Ascending aorta (tissue), 2 donors: ENCODE data around the gene PHLPP1. TPM values are rescaled to one million over a fixed set of nuclear protein-coding genes. Genes with fewer than 3 reads are reported as not detected.

Experiments used
- DNase-seq, 2 donors: peaks; one replicate each; pipeline ENCODE4 v3.0.0-alpha.2; 2019; ENCODE audit warnings: low spot score in 2 of 2
- H3K27ac ChIP-seq, 2 donors: fragments of 200-600 bp; sonication (generic); one replicate each; pipeline ENCODE4 v1.5.1; 2016 to 2017; ENCODE audit warnings: mild to moderate bottlenecking in 1 of 2
- H3K27me3 ChIP-seq: fragments of 200-600 bp; sonication (generic); one replicate; pipeline ENCODE4 v1.5.1; 2017
- H3K36me3 ChIP-seq, 2 donors: fragments of 200-600 bp; sonication (generic); one replicate each; pipeline ENCODE4 v1.5.1; 2016
- H3K4me1 ChIP-seq, 2 donors: fragments of 200-600 bp; sonication (generic); one replicate each; pipeline ENCODE4 v1.5.1; 2016 to 2017; ENCODE audit warnings: mild to moderate bottlenecking in 1 of 2
- H3K4me3 ChIP-seq, 2 donors: fragments of 200-600 bp; sonication (generic); one replicate each; pipeline ENCODE4 v1.5.1; 2016 to 2017; ENCODE audit warnings: mild to moderate bottlenecking in 1 of 2
- H3K9me3 ChIP-seq, 2 donors: fragments of 200-600 bp; sonication (generic); one replicate each; pipeline ENCODE4 v1.5.1; 2016
- intact Hi-C: fragments of 100-400 bp; cut with DNase I; formaldehyde crosslinking; loops from one replicate; pipeline ENCODE4 v1.15.1; 2023
- total RNA-seq: library from RNA; depleted of rRNA; stranded (reverse); fragments of >200 nt; gene quantifications from one replicate; pipeline ENCODE4 v1.1.0, GENCODE V29; 2016
- TF ChIP-seq, protein P1 (sequence below), 3 experiments: fragments of 200-600 bp in 2 of 3; fragments of 450-650 bp in 1 of 3; sonication (generic) in 2 of 3; IDR thresholded peaks; one replicate each; pipeline ENCODE4 v1.5.1; 2016 to 2019; ENCODE audit warnings: antibody characterized with exemption in 3 of 3, mild to moderate bottlenecking in 1 of 3, moderate library complexity in 1 of 3

The PHLPP1 gene
- total RNA-seq, 1 donor from 2014 or later: 9.8 TPM

DNA sequence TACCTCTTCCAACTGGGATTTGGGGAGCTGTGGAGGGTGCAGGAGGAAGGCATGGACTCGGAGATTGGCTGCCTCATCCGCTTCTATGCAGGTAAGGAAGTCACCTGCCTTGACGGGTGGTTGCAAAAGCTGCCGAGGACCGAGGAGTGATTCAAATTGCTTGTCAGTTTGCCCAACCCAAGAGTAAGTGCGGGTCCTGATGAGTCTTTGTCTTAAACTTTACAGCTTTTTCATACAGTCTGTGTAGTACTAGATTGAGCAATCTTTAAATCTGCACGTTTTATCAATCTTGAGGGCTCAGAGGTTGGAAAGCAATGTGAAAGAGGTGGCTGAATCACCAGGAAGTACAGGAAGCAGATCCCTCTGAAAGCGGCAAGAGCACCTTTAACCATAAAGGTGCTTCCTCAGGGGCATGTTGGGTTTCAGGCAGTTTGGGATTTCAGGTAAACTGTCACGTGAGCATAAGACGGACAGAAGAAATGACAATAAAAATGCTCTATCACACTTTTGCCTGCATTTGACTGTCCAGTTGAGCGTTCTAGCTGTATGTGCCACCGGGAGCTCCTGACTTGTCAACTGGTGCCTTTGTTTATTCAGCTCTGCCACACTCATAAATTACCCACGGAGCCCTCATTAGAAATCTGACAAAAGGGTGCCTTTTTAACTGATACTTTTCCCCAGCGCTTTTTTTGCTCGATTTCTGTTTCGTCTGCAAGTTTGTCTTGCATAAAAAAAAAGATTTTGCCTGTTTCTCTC is 2.0 kb downstream of the PHLPP1 start:
- no peak overlapping the region for H3K27ac ChIP-seq
- no peaks in the 10 kb centered on the region for H3K9me3 ChIP-seq
- peaks cover 0 to 7% of the 10 kb centered on the region in 2 donors for H3K4me1 ChIP-seq
- H3K36me3 ChIP-seq: no peaks in the 10 kb centered on the region
- H3K4me3 ChIP-seq: peak overlapping the region; percentile 78 to 81
- intact Hi-C loops: loop anchor here (2.0 to 10.0 kb wide), 8 partner anchors 133 to 720 kb away; no protein-coding TSS in a partner anchor
- DNase-seq: no peak
- no peaks in the 10 kb centered on the region for H3K27me3 ChIP-seq
- TF ChIP-seq, protein P1, sequence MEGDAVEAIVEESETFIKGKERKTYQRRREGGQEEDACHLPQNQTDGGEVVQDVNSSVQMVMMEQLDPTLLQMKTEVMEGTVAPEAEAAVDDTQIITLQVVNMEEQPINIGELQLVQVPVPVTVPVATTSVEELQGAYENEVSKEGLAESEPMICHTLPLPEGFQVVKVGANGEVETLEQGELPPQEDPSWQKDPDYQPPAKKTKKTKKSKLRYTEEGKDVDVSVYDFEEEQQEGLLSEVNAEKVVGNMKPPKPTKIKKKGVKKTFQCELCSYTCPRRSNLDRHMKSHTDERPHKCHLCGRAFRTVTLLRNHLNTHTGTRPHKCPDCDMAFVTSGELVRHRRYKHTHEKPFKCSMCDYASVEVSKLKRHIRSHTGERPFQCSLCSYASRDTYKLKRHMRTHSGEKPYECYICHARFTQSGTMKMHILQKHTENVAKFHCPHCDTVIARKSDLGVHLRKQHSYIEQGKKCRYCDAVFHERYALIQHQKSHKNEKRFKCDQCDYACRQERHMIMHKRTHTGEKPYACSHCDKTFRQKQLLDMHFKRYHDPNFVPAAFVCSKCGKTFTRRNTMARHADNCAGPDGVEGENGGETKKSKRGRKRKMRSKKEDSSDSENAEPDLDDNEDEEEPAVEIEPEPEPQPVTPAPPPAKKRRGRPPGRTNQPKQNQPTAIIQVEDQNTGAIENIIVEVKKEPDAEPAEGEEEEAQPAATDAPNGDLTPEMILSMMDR (IDR thresholded peaks at IDR 0.05): no peak

DNA sequence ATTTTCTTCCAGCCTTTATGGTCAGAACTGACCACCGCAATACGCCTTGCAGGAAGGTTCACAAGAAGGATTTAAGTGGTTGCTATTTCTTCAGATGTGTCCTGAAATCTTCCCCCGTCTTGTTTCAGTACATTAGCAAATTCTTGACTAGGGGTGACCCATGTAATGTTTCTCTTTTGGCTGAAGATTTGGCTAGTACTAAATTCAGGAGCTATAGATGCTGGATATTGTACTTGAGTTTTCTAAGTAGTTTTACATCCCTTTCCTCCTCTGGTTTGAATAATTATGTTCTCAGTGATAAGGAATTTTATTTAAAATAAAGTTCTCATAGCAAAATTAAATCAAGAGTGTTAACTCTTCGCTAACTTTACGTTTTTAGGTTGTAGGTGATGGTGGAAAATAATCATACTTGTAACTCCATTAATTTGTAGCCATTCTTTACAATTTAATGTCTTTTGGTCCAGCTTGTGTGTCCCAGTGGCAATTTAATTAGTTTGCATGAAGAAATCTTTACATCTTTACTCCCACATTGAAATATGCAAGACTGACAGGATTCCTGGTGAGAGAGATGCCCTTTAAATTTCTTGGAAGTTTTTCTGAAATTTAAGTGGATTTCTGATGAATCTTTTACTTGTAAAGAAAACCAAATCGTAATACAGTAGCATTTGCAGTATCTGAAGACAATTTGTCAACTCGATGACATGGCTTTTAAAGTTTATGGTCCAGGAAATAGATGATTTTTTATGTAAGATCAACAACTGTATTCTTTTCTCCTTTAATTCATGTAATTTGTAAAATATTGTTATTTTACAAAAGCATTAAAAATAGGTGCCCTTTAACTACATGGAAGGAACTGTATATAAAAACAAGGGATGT is 2.8 kb downstream of the PHLPP1 start:
- H3K36me3 ChIP-seq: no peaks in the 10 kb centered on the region
- intact Hi-C loops: loop anchor here (2.0 to 10.0 kb wide), 8 partner anchors 133 to 719 kb away; no protein-coding TSS in a partner anchor
- TF ChIP-seq, protein P1 (IDR thresholded peaks at IDR 0.05): no peak
- H3K4me1 ChIP-seq: peaks cover 0 to 7% of the 10 kb centered on the region in 2 donors
- H3K27ac ChIP-seq: no peak overlapping the region
- H3K9me3 ChIP-seq: no peaks in the 10 kb centered on the region
- no peaks in the 10 kb centered on the region for H3K27me3 ChIP-seq
- H3K4me3 ChIP-seq: peak overlapping the region; percentile 78 to 81
- DNase-seq: no peak

DNA sequence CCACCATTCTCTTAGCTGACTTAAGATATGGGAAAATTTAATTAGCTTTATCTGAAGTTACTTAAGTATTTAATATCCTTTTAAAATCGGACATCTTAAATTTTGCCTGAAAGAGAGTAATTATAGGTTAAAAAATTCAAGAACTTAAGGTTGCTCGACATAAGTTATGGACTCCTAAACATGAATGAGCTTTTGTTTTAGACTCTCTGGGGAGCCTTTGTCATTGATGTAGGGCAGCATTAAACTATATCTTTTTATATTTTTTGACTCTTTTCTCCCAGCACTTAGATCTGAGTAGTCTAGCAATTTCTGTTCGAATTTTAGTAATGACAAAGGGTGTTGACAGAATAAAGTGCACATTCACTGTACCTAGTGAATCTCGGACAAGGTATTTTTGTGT is 4.7 kb downstream of the PHLPP1 start:
- no peak for DNase-seq
- TF ChIP-seq, protein P1 (IDR thresholded peaks at IDR 0.05): no peak
- intact Hi-C loops: no loop called here
- Histone ChIP-seq H3K27me3 (no peaks in the 10 kb centered on the region), H3K4me1 (peaks cover 0 to 10% of the 10 kb centered on the region in 2 donors), H3K36me3 (no peaks in the 10 kb centered on the region), H3K27ac (no peak overlapping the region), H3K4me3 (no peak overlapping the region), H3K9me3 (no peaks in the 10 kb centered on the region)

DNA sequence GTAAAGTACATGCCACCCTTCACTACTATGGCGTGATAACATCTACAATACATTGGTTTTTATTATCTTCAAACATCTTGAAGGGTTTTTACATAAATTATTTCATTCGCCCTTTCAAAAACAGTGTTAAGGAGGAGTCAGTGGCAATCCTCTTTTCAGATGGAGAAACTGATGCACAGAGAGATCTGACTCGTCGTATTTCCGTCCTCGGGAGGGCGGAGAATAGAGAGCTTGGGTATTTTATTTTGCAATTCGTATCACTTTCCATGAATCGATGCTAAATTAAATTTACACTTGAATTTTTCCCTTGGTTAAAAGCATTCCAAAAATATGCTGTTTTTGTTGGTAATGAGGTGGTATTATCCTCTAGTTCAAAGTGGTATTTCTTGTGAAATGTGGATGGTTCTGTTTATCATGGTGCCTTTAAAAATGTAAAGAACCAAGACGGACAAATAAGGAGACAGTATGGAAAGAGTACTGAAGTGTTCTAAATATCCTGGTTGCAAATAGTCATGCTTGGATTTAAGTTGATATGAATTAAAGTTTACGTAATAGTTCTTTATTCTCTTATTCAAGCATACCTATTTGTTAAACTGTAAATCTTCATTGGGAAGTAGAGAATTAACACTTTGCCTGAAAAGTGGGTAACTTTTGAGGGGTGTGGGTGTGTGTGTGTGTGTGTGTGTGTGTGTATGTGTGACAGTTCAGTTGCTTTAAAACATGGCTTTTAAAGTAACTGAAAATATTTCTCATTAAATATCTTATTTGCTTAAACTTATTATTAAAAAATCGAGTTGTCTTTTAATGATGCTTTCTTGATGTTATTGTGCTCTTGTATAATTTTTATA is 5.6 kb downstream of the PHLPP1 start:
- H3K36me3 ChIP-seq: no peaks in the 10 kb centered on the region
- intact Hi-C loops: no loop called here
- H3K4me1 ChIP-seq: peaks cover 0 to 10% of the 10 kb centered on the region in 2 donors
- no peaks in the 10 kb centered on the region for H3K27me3 ChIP-seq
- no peaks in the 10 kb centered on the region for H3K9me3 ChIP-seq
- DNase-seq: no peak
- H3K27ac ChIP-seq: no peak overlapping the region
- TF ChIP-seq, protein P1 (IDR thresholded peaks at IDR 0.05): no peak
- H3K4me3 ChIP-seq: peak overlapping the region in 1 of 2 donors; percentile 8
